Memory B cell (primary cell): ENCODE results near the gene SH3RF3.

Experiments
- ATAC-seq: fragments of 150-1000 bp; cut with Tn5 transposase; 2 replicates; pipeline ENCODE4 v1.10.0; 2021; ENCODE audit warnings: low read depth, mild to moderate bottlenecking, moderate library complexity
- DNase-seq, 2 donors: peaks; one replicate each; pipeline ENCODE4 v3.0.0; 2022; ENCODE audit warnings: low spot score in 2 of 2
- H3K27ac Mint-ChIP-seq: one replicate; pipeline ENCODE4 v1.8.0; 2022; ENCODE audit warnings: mild to moderate bottlenecking, moderate library complexity, mixed read lengths
- H3K27me3 Mint-ChIP-seq: one replicate; pipeline ENCODE4 v1.8.0; 2022; ENCODE audit warnings: mixed read lengths
- H3K36me3 Mint-ChIP-seq: one replicate; pipeline ENCODE4 v1.8.0; 2022; ENCODE audit warnings: mild to moderate bottlenecking, mixed read lengths
- H3K4me1 Mint-ChIP-seq: one replicate; pipeline ENCODE4 v1.8.0; 2022; ENCODE audit warnings: mixed read lengths
- H3K4me3 Mint-ChIP-seq: one replicate; pipeline ENCODE4 v1.8.0; 2022; ENCODE audit warnings: mild to moderate bottlenecking, moderate library complexity, mixed read lengths
- H3K9me3 Mint-ChIP-seq: one replicate; pipeline ENCODE4 v1.8.0; 2022; ENCODE audit warnings: mixed read lengths

The SH3RF3 gene

GRCh38 chr2:109422758-109423500 is 293.9 kb downstream of the SH3RF3 start:
- peaks cover 2% of the 10 kb centered on the region for H3K27me3 Mint-ChIP-seq
- H3K4me1 Mint-ChIP-seq, result peaks cover 4% of the 10 kb centered on the region
- ATAC-seq, result no peak
- no peaks in the 10 kb centered on the region for H3K9me3 Mint-ChIP-seq
- DNase-seq, result no peak
- H3K27ac Mint-ChIP-seq, result no peak overlapping the region
- no peak overlapping the region for H3K4me3 Mint-ChIP-seq
- no peaks in the 10 kb centered on the region for H3K36me3 Mint-ChIP-seq

- Mint-ChIP-seq H3K27ac (no peak overlapping the region), H3K9me3 (no peaks in the 10 kb centered on the region), H3K4me1 (peaks cover 4% of the 10 kb centered on the region), H3K36me3 (no peaks in the 10 kb centered on the region), H3K4me3 (no peak overlapping the region), H3K27me3 (peaks cover 2% of the 10 kb centered on the region)
- DNase-seq, result no peak
- ATAC-seq, result no peak
Observed at GRCh38 chr2:109423556-109424359, 294.8 kb downstream of the SH3RF3 start.

GRCh38 chr2:109425411-109425810 is 296.4 kb downstream of the SH3RF3 start:
- peaks cover under 1% of the 10 kb centered on the region for H3K9me3 Mint-ChIP-seq
- no peak for DNase-seq
- no peak overlapping the region for H3K4me3 Mint-ChIP-seq
- no peaks in the 10 kb centered on the region for H3K36me3 Mint-ChIP-seq
- H3K4me1 Mint-ChIP-seq, result peaks cover 4% of the 10 kb centered on the region
- no peak for ATAC-seq
- no peak overlapping the region for H3K27ac Mint-ChIP-seq
- H3K27me3 Mint-ChIP-seq, result peaks cover 4% of the 10 kb centered on the region

GRCh38 chr2:109427661-109428091 is 298.7 kb downstream of the SH3RF3 start:
- Mint-ChIP-seq H3K4me3 (no peak overlapping the region), H3K27ac (no peak overlapping the region), H3K4me1 (peaks cover 4% of the 10 kb centered on the region), H3K9me3 (peaks cover 1% of the 10 kb centered on the region), H3K36me3 (no peaks in the 10 kb centered on the region), H3K27me3 (peaks cover 7% of the 10 kb centered on the region)
- ATAC-seq (no peak), DNase-seq (no peak)

- no peak overlapping the region for H3K27ac Mint-ChIP-seq
- DNase-seq, result no peak
- ATAC-seq, result no peak
- no peak overlapping the region for H3K4me3 Mint-ChIP-seq
- peaks cover 7% of the 10 kb centered on the region for H3K27me3 Mint-ChIP-seq
- H3K9me3 Mint-ChIP-seq, result peaks cover 1% of the 10 kb centered on the region
- peaks cover 4% of the 10 kb centered on the region for H3K4me1 Mint-ChIP-seq
- H3K36me3 Mint-ChIP-seq, result no peaks in the 10 kb centered on the region
Observed at GRCh38 chr2:109428281-109428680, 299.3 kb downstream of the SH3RF3 start.

GRCh38 chr2:109428841-109429566 is 300.0 kb downstream of the SH3RF3 start:
- peaks cover 7% of the 10 kb centered on the region for H3K27me3 Mint-ChIP-seq
- H3K36me3 Mint-ChIP-seq, result no peaks in the 10 kb centered on the region
- H3K4me1 Mint-ChIP-seq, result peaks cover 4% of the 10 kb centered on the region
- ATAC-seq (no peak), DNase-seq (no peak)
- H3K27ac Mint-ChIP-seq, result no peak overlapping the region
- H3K4me3 Mint-ChIP-seq, result no peak overlapping the region
- H3K9me3 Mint-ChIP-seq, result peaks cover 1% of the 10 kb centered on the region

GRCh38 chr2:109429567-109430328 is 300.7 kb downstream of the SH3RF3 start:
- Mint-ChIP-seq H3K27me3 (peaks cover 9% of the 10 kb centered on the region), H3K4me3 (no peak overlapping the region), H3K9me3 (peaks cover 1% of the 10 kb centered on the region), H3K27ac (no peak overlapping the region), H3K36me3 (no peaks in the 10 kb centered on the region), H3K4me1 (peaks cover 3% of the 10 kb centered on the region)
- DNase-seq, result no peak
- ATAC-seq, result no peak

GRCh38 chr2:109430329-109430636 is 301.3 kb downstream of the SH3RF3 start:
- Mint-ChIP-seq H3K27ac (no peak overlapping the region), H3K27me3 (peaks cover 9% of the 10 kb centered on the region), H3K9me3 (peaks cover 1% of the 10 kb centered on the region), H3K4me1 (no peaks in the 10 kb centered on the region), H3K36me3 (no peaks in the 10 kb centered on the region), H3K4me3 (no peak overlapping the region)
- DNase-seq, result no peak
- no peak for ATAC-seq

GRCh38 chr2:109432421-109432820 is 303.4 kb downstream of the SH3RF3 start:
- no peaks in the 10 kb centered on the region for H3K4me1 Mint-ChIP-seq
- H3K27ac Mint-ChIP-seq, result no peak overlapping the region
- H3K27me3 Mint-ChIP-seq, result peaks cover 8% of the 10 kb centered on the region
- no peak for DNase-seq
- no peak overlapping the region for H3K4me3 Mint-ChIP-seq
- H3K36me3 Mint-ChIP-seq, result no peaks in the 10 kb centered on the region
- no peak for ATAC-seq
- H3K9me3 Mint-ChIP-seq, result peaks cover 1% of the 10 kb centered on the region

GRCh38 chr2:109433486-109433885 is 304.5 kb downstream of the SH3RF3 start:
- no peak overlapping the region for H3K4me3 Mint-ChIP-seq
- H3K9me3 Mint-ChIP-seq, result peaks cover 1% of the 10 kb centered on the region
- no peaks in the 10 kb centered on the region for H3K36me3 Mint-ChIP-seq
- DNase-seq (no peak), ATAC-seq (no peak)
- peaks cover 8% of the 10 kb centered on the region for H3K27me3 Mint-ChIP-seq
- no peaks in the 10 kb centered on the region for H3K4me1 Mint-ChIP-seq
- no peak overlapping the region for H3K27ac Mint-ChIP-seq

- ATAC-seq (no peak), DNase-seq (no peak)
- Mint-ChIP-seq H3K4me1 (no peaks in the 10 kb centered on the region), H3K9me3 (peaks cover 1% of the 10 kb centered on the region), H3K36me3 (no peaks in the 10 kb centered on the region), H3K4me3 (no peak overlapping the region), H3K27me3 (peaks cover 8% of the 10 kb centered on the region), H3K27ac (no peak overlapping the region)
Observed at GRCh38 chr2:109433926-109434325, 304.9 kb downstream of the SH3RF3 start.

- Mint-ChIP-seq H3K4me1 (no peaks in the 10 kb centered on the region), H3K27ac (no peak overlapping the region), H3K9me3 (peaks cover 1% of the 10 kb centered on the region), H3K27me3 (peaks cover 10% of the 10 kb centered on the region), H3K36me3 (no peaks in the 10 kb centered on the region), H3K4me3 (no peak overlapping the region)
- no peak for ATAC-seq
- no peak for DNase-seq
Observed at GRCh38 chr2:109434351-109434750, 305.3 kb downstream of the SH3RF3 start.

GRCh38 chr2:109435066-109435690 is 306.2 kb downstream of the SH3RF3 start:
- DNase-seq, result no peak
- Mint-ChIP-seq H3K4me3 (no peak overlapping the region), H3K4me1 (no peaks in the 10 kb centered on the region), H3K27ac (no peak overlapping the region), H3K36me3 (no peaks in the 10 kb centered on the region), H3K9me3 (peaks cover 1% of the 10 kb centered on the region), H3K27me3 (peaks cover 10% of the 10 kb centered on the region)
- ATAC-seq, result no peak
